ENCODE results near the gene CACNA1B. TPM values are rescaled to one million over a fixed set of nuclear protein-coding genes. Genes with fewer than 3 reads are reported as not detected.

The CACNA1B gene
- total RNA-seq, 2 donors from 2014 or later = 0.26 to 0.99 TPM

GRCh38 chr9:137873408-137873807 is 4.2 kb upstream of the CACNA1B start:
- intact Hi-C loops (cut with DNase I) = no loop called here
- TF ChIP-seq POLR2A (IDR thresholded peaks at IDR 0.05) = no peak
- TF ChIP-seq, protein P1, sequence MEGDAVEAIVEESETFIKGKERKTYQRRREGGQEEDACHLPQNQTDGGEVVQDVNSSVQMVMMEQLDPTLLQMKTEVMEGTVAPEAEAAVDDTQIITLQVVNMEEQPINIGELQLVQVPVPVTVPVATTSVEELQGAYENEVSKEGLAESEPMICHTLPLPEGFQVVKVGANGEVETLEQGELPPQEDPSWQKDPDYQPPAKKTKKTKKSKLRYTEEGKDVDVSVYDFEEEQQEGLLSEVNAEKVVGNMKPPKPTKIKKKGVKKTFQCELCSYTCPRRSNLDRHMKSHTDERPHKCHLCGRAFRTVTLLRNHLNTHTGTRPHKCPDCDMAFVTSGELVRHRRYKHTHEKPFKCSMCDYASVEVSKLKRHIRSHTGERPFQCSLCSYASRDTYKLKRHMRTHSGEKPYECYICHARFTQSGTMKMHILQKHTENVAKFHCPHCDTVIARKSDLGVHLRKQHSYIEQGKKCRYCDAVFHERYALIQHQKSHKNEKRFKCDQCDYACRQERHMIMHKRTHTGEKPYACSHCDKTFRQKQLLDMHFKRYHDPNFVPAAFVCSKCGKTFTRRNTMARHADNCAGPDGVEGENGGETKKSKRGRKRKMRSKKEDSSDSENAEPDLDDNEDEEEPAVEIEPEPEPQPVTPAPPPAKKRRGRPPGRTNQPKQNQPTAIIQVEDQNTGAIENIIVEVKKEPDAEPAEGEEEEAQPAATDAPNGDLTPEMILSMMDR (IDR thresholded peaks at IDR 0.05) = no peak
- no peaks in the 10 kb centered on the region for H3K36me3 ChIP-seq (replicated peaks in 1 of 2; ENCODE audit: insufficient read depth in 1 of 2, low read depth in 2 of 2)
- H3K27ac ChIP-seq = no peak overlapping the region
- H3K4me3 ChIP-seq = no peak overlapping the region
- H3K4me1 ChIP-seq = peaks cover 3% of the 10 kb centered on the region
- no peaks in the 10 kb centered on the region for H3K9me3 ChIP-seq
- H3K27me3 ChIP-seq = peaks cover 0 to 2% of the 10 kb centered on the region in 2 donors
- ATAC-seq (no peak), DNase-seq (no peak)
- 61 to 68% methylated on average over 5 to 8 of the region's 8 CpGs for WGBS, 2 donors

DNA sequence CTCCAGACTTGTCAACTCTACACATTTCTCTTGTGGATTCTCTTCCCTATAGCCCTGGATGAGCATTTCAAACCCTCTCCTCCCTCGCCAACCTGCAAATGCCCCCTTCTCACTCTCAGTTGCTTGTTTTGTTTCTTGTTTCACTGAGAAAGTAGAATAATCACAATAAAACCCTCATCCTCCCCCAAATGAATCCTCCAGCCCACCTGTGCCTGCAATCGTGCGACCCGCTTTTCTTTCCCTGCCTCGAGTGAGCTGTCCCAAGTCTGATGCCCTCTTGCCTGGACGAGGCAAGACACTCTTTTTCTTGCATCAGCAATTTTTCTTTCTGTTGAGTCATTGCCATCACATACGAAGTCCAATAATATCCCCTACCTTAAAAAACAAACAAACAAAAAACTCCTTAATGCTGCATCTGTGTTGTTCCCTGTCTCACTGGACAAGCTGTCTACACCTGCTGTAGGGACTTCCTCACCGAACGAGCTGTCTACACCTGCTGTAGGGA is 3.7 kb upstream of the CACNA1B start:
- Histone ChIP-seq H3K9me3 (no peaks in the 10 kb centered on the region), H3K27ac (no peak overlapping the region), H3K4me3 (no peak overlapping the region), H3K36me3 (replicated peaks in 1 of 2; ENCODE audit: insufficient read depth in 1 of 2, low read depth in 2 of 2) (no peaks in the 10 kb centered on the region), H3K4me1 (peaks cover 8% of the 10 kb centered on the region), H3K27me3 (peaks cover 0 to 7% of the 10 kb centered on the region in 2 donors)
- ATAC-seq (no peak), DNase-seq (no peak)
- no peak for TF ChIP-seq POLR2A (IDR thresholded peaks at IDR 0.05)
- TF ChIP-seq, protein P1 (IDR thresholded peaks at IDR 0.05) = no peak
- intact Hi-C loops (cut with DNase I) = no loop called here
- WGBS, 2 donors = 67 to 70% methylated on average over 9 of the region's 9 CpGs

DNA sequence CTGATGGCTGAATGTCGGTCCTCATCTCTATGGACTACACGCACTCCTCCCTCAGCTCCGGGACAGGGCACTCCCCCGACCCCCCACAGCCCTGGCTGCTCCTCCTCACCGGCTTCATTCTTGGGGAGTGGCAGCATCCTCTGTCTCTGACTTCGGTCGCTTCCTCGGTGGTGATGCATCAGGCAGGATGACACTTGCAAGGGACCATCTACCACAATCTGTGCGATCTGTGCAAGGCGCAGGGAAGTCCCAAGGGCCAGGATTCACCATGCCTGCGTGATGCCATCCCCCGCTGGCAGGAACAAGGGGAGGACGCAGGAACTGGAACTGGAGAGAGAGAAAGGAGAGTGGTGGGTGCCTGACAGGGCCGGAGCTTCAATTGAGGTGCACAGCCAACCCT is 2.2 kb upstream of the CACNA1B start:
- Histone ChIP-seq H3K4me1 (peaks cover 9% of the 10 kb centered on the region), H3K27me3 (peaks cover 0 to 10% of the 10 kb centered on the region in 2 donors), H3K9me3 (no peaks in the 10 kb centered on the region), H3K36me3 (replicated peaks in 1 of 2; ENCODE audit: insufficient read depth in 1 of 2, low read depth in 2 of 2) (no peaks in the 10 kb centered on the region), H3K4me3 (no peak overlapping the region), H3K27ac (no peak overlapping the region)
- DNase-seq (no peak), ATAC-seq (no peak)
- TF ChIP-seq POLR2A (IDR thresholded peaks at IDR 0.05) = no peak
- TF ChIP-seq, protein P1 (IDR thresholded peaks at IDR 0.05) = no peak
- intact Hi-C loops (cut with DNase I) = no loop called here
- WGBS, 2 donors = 73 to 81% methylated on average over 12 to 14 of the region's 14 CpGs

GRCh38 chr9:137875846-137876245 is 1.7 kb upstream of the CACNA1B start:
- peaks cover 0 to 10% of the 10 kb centered on the region in 2 donors for H3K27me3 ChIP-seq
- intact Hi-C loops (cut with DNase I) = no loop called here
- 79 to 81% methylated on average over 10 of the region's 10 CpGs for WGBS, 2 donors
- H3K4me1 ChIP-seq = peaks cover 9% of the 10 kb centered on the region
- H3K4me3 ChIP-seq = no peak overlapping the region
- H3K9me3 ChIP-seq = no peaks in the 10 kb centered on the region
- no peak overlapping the region for H3K27ac ChIP-seq
- H3K36me3 ChIP-seq (replicated peaks in 1 of 2; ENCODE audit: insufficient read depth in 1 of 2, low read depth in 2 of 2) = no peaks in the 10 kb centered on the region
- DNase-seq (no peak), ATAC-seq (no peak)
- TF ChIP-seq POLR2A (IDR thresholded peaks at IDR 0.05) = no peak
- TF ChIP-seq, protein P1 (IDR thresholded peaks at IDR 0.05) = no peak

GRCh38 chr9:137876269-137876668 is 1.3 kb upstream of the CACNA1B start:
- intact Hi-C loops (cut with DNase I) = no loop called here
- Histone ChIP-seq H3K27me3 (peaks cover 0 to 10% of the 10 kb centered on the region in 2 donors), H3K4me1 (peaks cover 9% of the 10 kb centered on the region), H3K36me3 (replicated peaks in 1 of 2; ENCODE audit: insufficient read depth in 1 of 2, low read depth in 2 of 2) (no peaks in the 10 kb centered on the region), H3K4me3 (no peak overlapping the region), H3K9me3 (no peaks in the 10 kb centered on the region), H3K27ac (no peak overlapping the region)
- TF ChIP-seq POLR2A (IDR thresholded peaks at IDR 0.05) = no peak
- WGBS, 2 donors = 52 to 60% methylated on average over 8 of the region's 8 CpGs
- no peak for DNase-seq
- no peak for ATAC-seq
